ENCODE measurements around the gene GSK3B. TPM values are rescaled to one million over a fixed set of nuclear protein-coding genes. Genes with fewer than 3 reads are reported as not detected.

Gene GSK3B
- total and polyA plus RNA-seq, 2 donors (not counting 3 experiments of a cell fraction or from before 2014, with no cell fraction given), result 22.1 to 50.1 TPM

- no peaks in the 10 kb centered on the region for H3K36me3 ChIP-seq (ENCODE audit: control insufficient read depth in 2 of 2, extremely low read depth in 1 of 2, insufficient read depth in 2 of 2, low read length in 2 of 2)
- no peak overlapping the region for H3K4me2 ChIP-seq (ENCODE audit: insufficient read depth, low read length)
- BruUV-seq (replicated peaks), result no TSS peak
- H3K27me3 ChIP-seq (ENCODE audit: control insufficient read depth in 2 of 2, insufficient read depth in 2 of 2, low read length in 2 of 2), result no peaks in the 10 kb centered on the region
- no peak overlapping the region for H2AFZ ChIP-seq (ENCODE audit: low read depth, low read length)
- dilution Hi-C loops (cut with MboI; ENCODE audit: extremely low pct_ligation_motif_present, low sequenced_read_pairs), result no loop called here
- H4K20me1 ChIP-seq (replicated peaks; ENCODE audit: control insufficient read depth, extremely low read depth, insufficient read depth, low read length), result peaks cover 22% of the 10 kb centered on the region
- H3K4me3 ChIP-seq (replicated peaks in 1 of 3; ENCODE audit: insufficient read depth in 1 of 3, low read depth in 1 of 3, low read length in 3 of 3), result no peak overlapping the region
- no peaks in the 10 kb centered on the region for H3K9me3 ChIP-seq (replicated peaks; ENCODE audit: control insufficient read depth, insufficient read depth, low read length)
- POLR2A ChIA-PET, result interaction anchor here (1.2 kb wide), 1 partner anchor 25 kb away, joined by 3 read pairs; no protein-coding TSS in a partner anchor
- TF ChIP-seq FOS (IDR thresholded peaks at IDR 0.05; ENCODE audit: borderline replicate concordance, insufficient read depth, low read length) (no peak), POLR2AphosphoS5 (IDR thresholded peaks at IDR 0.05; ENCODE audit: insufficient read depth, low read depth, low read length) (no peak), POLR2A (IDR thresholded peaks at IDR 0.05; ENCODE audit: low read depth, low read length) (no peak), JUN (IDR thresholded peaks at IDR 0.05; ENCODE audit: borderline replicate concordance, insufficient read depth, insufficient read length, low read depth) (no peak), MYC (IDR thresholded peaks at IDR 0.05; ENCODE audit: low read depth, low read length) (no peak), EZH2 (IDR thresholded peaks at IDR 0.05; ENCODE audit: borderline replicate concordance, low read depth, low read length, severe bottlenecking) (no peak), CTCF (IDR thresholded peaks at IDR 0.05; ENCODE audit: extremely low read depth in 1 of 2, insufficient read depth in 1 of 2, low read depth in 1 of 2, low read length in 2 of 2) (no peak), GATA2 (IDR thresholded peaks at IDR 0.05; ENCODE audit: insufficient read depth, insufficient read length, low read depth, low read length) (no peak), MAX (IDR thresholded peaks at IDR 0.05; ENCODE audit: insufficient read depth, insufficient read length) (no peak)
- H3K79me2 ChIP-seq (ENCODE audit: control insufficient read depth, insufficient read depth, low read length), result peaks cover 95% of the 10 kb centered on the region
- intact Hi-C loops (cut with micrococcal nuclease), result no loop called here
- H3K4me1 ChIP-seq (ENCODE audit: control insufficient read depth, extremely low read depth, insufficient read depth, low read length), result no peaks in the 10 kb centered on the region
- H3K9ac ChIP-seq (replicated peaks; ENCODE audit: extremely low read depth, insufficient read depth, low read length), result no peak overlapping the region
- FAIRE-seq, result no peak
- CTCF ChIA-PET, result interaction anchor here (0.7 to 2.3 kb wide), 4 partner anchors 11 to 30 kb away, joined by 3 to 6 read pairs (median 4); no protein-coding TSS in a partner anchor
- no peaks in the 10 kb centered on the region for H3K9me1 ChIP-seq (replicated peaks; ENCODE audit: control insufficient read depth, extremely low read depth, insufficient read depth, low read length)
- DNase-seq (ENCODE audit: low read depth, low spot score), result no peak
- H3K27ac ChIP-seq (ENCODE audit: insufficient read depth, low read depth, low read length), result no peak overlapping the region
Observed at GRCh38 chr3:120070263-120070981, 23.8 kb downstream of the GSK3B start.
